ENCODE results near the gene MLST8. TPM values are rescaled to one million over a fixed set of nuclear protein-coding genes. Genes with fewer than 3 reads are reported as not detected.

MLST8 gene
- total RNA-seq, 2 donors from 2014 or later = 35.6 to 45.0 TPM

DNA sequence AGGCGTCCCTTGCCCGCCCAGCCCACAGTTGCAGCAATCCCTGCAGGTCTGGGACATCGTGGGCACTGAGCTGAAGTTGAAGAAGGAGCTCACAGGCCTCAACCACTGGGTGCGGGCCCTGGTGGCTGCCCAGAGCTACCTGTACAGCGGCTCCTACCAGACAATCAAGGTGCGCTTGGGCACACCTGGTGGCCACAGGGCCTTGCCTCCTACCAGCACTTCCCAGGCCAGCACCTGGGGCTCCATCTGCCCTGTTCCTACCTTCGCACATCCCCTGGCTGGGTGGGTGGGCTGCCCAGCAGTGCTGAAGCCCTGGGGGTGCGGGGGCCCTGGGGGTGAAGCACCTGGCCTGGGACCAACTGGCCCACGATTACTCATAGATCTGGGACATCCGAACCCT, 29.8 kb upstream of the MLST8 start:
- Histone ChIP-seq H3K36me3 (peaks cover 50% of the 10 kb centered on the region), H3K27me3 (no peaks in the 10 kb centered on the region), H3K9me3 (no peaks in the 10 kb centered on the region), H3K27ac (no peak overlapping the region), H3K4me3 (no peak overlapping the region), H3K4me1 (no peaks in the 10 kb centered on the region)
- DNase-seq (ENCODE audit: low spot score) = no peak
- TF ChIP-seq, protein P1, sequence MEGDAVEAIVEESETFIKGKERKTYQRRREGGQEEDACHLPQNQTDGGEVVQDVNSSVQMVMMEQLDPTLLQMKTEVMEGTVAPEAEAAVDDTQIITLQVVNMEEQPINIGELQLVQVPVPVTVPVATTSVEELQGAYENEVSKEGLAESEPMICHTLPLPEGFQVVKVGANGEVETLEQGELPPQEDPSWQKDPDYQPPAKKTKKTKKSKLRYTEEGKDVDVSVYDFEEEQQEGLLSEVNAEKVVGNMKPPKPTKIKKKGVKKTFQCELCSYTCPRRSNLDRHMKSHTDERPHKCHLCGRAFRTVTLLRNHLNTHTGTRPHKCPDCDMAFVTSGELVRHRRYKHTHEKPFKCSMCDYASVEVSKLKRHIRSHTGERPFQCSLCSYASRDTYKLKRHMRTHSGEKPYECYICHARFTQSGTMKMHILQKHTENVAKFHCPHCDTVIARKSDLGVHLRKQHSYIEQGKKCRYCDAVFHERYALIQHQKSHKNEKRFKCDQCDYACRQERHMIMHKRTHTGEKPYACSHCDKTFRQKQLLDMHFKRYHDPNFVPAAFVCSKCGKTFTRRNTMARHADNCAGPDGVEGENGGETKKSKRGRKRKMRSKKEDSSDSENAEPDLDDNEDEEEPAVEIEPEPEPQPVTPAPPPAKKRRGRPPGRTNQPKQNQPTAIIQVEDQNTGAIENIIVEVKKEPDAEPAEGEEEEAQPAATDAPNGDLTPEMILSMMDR (IDR thresholded peaks at IDR 0.05) = no peak

DNA sequence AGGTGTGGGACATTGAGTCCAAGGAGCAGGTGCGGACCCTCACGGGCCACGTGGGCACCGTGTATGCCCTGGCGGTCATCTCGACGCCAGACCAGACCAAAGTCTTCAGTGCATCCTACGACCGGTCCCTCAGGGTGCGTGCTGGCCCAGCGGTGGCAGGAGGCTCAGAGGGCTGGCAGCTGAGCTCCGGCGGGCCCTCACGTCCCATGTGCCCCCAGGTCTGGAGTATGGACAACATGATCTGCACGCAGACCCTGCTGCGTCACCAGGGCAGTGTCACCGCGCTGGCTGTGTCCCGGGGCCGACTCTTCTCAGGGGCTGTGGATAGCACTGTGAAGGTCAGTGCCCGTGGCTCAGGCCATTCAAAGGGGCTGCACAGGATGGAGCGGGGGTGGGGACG, 29.2 kb upstream of the MLST8 start:
- TF ChIP-seq, protein P1 (IDR thresholded peaks at IDR 0.05) = no peak
- Histone ChIP-seq H3K9me3 (no peaks in the 10 kb centered on the region), H3K4me1 (no peaks in the 10 kb centered on the region), H3K36me3 (peaks cover 50% of the 10 kb centered on the region), H3K27me3 (no peaks in the 10 kb centered on the region), H3K4me3 (no peak overlapping the region), H3K27ac (no peak overlapping the region)
- no peak for DNase-seq (ENCODE audit: low spot score)

DNA sequence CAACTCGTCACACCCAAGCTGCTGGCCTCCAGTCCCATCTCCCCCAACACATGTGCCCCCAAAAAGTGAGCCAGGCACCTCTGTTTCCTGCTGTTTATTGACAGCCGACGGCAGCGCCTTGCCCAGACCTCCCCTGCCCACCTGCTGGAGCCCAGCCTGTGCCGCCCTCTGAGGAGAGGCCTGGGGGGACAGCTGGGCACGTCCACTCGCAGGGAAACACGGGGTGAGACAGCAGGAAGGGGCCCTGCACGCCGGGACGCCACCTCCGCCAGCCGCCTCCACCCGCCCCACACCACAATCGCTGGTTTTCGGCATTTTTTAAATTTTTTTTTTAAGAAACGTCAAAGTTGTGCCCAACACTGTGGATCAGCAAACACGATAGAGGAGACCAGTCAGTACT, 28.2 kb upstream of the MLST8 start:
- H3K9me3 ChIP-seq = no peaks in the 10 kb centered on the region
- H3K27ac ChIP-seq = no peak overlapping the region
- H3K4me3 ChIP-seq = no peak overlapping the region
- no peaks in the 10 kb centered on the region for H3K27me3 ChIP-seq
- TF ChIP-seq, protein P1 (IDR thresholded peaks at IDR 0.05) = no peak
- peaks cover 40% of the 10 kb centered on the region for H3K36me3 ChIP-seq
- no peak for DNase-seq (ENCODE audit: low spot score)
- no peaks in the 10 kb centered on the region for H3K4me1 ChIP-seq

DNA sequence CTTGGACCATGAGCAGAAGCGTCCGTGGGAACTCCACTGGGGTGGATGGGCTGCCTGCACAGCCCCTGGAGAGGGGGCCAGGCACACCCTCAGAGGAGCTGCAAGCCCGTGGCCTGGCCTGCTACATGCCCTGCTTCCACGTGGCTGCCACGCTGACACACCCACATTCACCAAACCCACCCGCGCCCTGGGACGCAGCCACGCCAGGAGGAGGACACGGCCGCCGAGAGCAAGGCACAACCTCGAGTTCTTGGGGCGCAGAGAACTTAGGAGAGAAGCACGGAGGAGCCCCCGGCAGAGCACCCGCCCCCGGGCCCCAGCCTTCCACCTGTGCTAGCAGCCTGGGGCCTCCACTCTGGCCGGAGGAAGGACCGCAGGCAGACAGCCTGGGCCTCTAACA, 27.7 kb upstream of the MLST8 start:
- Histone ChIP-seq H3K36me3 (peaks cover 36% of the 10 kb centered on the region), H3K27me3 (no peaks in the 10 kb centered on the region), H3K4me1 (no peaks in the 10 kb centered on the region), H3K9me3 (no peaks in the 10 kb centered on the region), H3K4me3 (no peak overlapping the region), H3K27ac (no peak overlapping the region)
- DNase-seq (ENCODE audit: low spot score) = no peak
- TF ChIP-seq, protein P1 (IDR thresholded peaks at IDR 0.05) = no peak

DNA sequence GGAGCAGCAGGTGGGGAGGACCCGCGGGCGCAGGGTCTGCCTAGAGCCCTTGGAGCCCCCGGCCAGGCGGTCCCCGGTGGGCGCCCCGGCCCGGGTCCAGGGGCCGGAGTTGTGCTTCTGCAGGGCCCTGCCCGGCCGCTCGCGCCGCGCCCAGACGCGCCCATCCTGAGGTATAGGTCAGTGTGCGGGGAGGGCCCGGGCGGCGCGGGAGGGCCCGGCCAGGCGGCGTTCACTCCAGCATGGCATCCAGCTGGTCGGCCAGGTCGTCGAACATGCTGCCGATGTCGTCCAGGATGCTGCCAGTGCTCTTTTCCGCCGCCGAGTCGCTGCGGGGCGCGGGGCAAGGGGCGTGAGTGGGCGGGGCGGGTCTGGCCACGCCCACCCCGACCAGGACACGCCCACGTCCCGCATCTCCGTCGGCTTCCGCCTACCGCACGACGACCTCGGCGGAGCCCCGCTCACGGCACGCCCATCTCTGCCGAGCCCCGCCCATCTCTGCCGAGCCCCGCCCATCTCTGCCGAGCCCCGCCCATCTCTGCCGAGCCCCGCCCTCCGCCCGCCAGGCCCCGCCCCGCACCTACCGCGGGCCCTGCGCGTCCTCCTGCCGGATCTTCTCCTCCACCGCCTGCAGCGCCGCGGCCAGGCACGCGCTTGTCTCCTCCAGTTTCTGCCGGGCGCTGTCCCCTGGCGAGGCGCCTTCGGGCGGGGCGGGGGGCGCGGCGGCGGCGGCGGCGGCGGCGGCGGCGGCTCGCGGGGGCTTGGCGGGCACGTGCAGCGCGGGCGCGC, 26.7 kb upstream of the MLST8 start:
- DNase-seq (ENCODE audit: low spot score) = no peak
- H3K4me1 ChIP-seq = no peaks in the 10 kb centered on the region
- TF ChIP-seq, protein P1 (IDR thresholded peaks at IDR 0.05) = no peak
- peaks cover 29% of the 10 kb centered on the region for H3K36me3 ChIP-seq
- H3K27ac ChIP-seq = no peak overlapping the region
- no peaks in the 10 kb centered on the region for H3K9me3 ChIP-seq
- H3K4me3 ChIP-seq = no peak overlapping the region
- no peaks in the 10 kb centered on the region for H3K27me3 ChIP-seq

DNA sequence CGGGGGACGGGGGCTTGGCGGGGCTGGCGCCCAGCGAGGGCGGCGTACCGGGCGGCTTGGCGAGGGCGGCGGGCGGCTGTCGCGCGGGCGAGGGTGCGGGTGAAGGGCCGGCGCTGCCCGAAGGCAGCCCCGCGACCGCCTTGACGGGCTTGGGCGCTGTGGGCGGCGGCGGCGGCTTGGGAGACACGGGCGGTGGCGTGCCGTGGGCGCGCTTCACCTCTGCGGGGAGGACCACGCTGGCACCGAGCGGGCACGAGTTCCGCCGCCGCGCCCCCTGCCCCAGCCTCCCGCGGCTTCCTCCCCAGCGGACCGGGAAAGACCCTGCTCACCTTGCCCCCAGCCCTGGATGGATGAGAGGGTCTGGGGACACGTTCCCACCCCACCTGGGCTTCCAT, 26.1 kb upstream of the MLST8 start:
- Histone ChIP-seq H3K27me3 (no peaks in the 10 kb centered on the region), H3K4me3 (no peak overlapping the region), H3K36me3 (peaks cover 23% of the 10 kb centered on the region), H3K4me1 (no peaks in the 10 kb centered on the region), H3K9me3 (no peaks in the 10 kb centered on the region), H3K27ac (no peak overlapping the region)
- TF ChIP-seq, protein P1 (IDR thresholded peaks at IDR 0.05) = no peak
- no peak for DNase-seq (ENCODE audit: low spot score)
